ENCODE data around the gene LMTK3. TPM values are rescaled to one million over a fixed set of nuclear protein-coding genes. Genes with fewer than 3 reads are reported as not detected.
A peak's percentile ranks its signal among the peaks of the same experiment; 100 is the strongest.

Gene LMTK3
- total RNA-seq, 2 donors from 2014 or later, result 0.40 to 1.3 TPM

DNA sequence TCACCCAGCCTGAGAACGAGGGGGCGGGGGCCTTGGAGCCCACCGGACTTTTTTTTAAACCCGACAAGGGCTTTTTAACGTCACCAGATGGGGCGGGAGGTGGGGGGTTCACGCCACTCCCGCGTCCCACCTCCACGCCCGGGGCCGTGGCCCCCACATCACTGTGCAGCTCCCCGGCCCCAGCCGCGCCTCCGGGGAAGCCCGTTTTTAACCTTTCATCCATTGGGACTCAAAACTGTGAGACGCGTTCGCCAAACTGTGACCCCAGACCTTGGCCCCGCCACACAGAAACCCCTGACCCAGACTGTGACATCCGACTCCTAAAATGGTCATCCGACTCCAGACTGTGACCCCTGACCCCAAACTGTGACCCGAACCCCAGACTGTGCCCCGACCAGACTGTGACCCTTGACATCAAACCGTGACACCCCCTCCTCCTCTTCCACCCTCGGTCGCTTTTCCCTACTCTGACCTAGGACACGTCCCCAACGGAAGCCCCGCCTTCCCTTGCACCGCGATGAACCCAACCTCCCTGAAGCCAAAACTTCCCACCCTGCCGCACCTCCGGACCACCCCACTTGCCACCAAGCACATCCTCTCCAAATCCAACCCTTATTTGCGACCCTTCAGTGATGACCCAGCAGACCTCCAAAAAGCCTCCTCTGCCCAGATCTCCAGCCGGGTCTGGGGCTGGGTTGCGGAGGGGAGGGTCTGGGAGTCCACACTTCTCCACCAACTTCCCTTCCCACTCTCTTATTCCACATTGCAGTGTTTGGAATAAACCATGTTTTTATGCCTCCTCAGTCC is 67.3 kb downstream of the LMTK3 start:
- Mint-ChIP-seq H3K27ac (peak overlapping the region; percentile 86 to 98), H3K4me3 (peak overlapping the region; percentile 93), H3K27me3 (peaks cover 18 to 20% of the 10 kb centered on the region in 2 donors), H3K36me3 (peaks cover 16% of the 10 kb centered on the region), H3K4me1 (ENCODE audit: low read depth in 2 of 2) (peaks cover 21 to 31% of the 10 kb centered on the region in 2 donors), H3K9me3 (no peaks in the 10 kb centered on the region)
- DNase-seq (ENCODE audit: low spot score), result no peak
- no peak for ATAC-seq

DNA sequence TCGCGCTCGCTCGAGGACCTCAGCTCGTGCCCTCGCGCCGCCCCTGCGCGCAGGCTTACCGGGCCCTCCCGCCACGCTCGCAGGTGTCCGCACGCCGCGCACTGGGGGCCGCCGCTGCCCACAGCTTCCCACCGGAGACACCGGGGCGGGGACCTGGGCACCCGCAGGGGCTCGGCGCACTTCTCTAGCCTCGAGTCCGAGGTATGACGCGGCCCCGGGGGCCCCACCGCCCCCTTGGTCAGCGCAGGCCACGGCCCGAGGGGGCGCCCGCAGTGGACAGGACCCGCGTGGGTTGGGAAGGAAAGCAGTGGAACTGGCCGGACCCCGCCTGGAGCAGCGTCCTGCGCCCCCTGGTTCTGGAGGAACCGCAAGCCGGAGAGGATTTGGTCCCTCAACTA is 67.9 kb downstream of the LMTK3 start:
- Mint-ChIP-seq H3K9me3 (no peaks in the 10 kb centered on the region), H3K27me3 (peaks cover 18 to 20% of the 10 kb centered on the region in 2 donors), H3K4me3 (no peak overlapping the region), H3K27ac (no peak overlapping the region), H3K36me3 (peaks cover 13% of the 10 kb centered on the region), H3K4me1 (ENCODE audit: low read depth in 2 of 2) (peaks cover 20 to 29% of the 10 kb centered on the region in 2 donors)
- ATAC-seq, result no peak
- DNase-seq (ENCODE audit: low spot score), result no peak

DNA sequence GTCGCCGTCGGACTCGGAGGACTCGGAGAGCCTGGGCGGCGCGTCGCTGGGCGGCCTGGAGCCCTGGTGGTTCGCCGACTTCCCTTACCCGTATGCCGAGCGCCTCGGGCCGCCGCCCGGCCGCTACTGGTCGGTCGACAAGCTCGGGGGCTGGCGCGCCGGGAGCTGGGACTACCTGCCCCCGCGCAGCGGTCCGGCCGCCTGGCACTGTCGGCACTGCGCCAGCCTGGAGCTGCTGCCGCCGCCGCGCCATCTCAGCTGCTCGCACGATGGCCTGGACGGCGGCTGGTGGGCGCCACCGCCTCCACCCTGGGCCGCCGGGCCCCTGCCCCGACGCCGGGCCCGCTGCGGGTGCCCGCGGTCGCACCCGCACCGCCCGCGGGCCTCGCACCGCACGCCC is 68.4 kb downstream of the LMTK3 start:
- peaks cover 18 to 20% of the 10 kb centered on the region in 2 donors for H3K27me3 Mint-ChIP-seq
- peaks cover 8% of the 10 kb centered on the region for H3K36me3 Mint-ChIP-seq
- no peaks in the 10 kb centered on the region for H3K9me3 Mint-ChIP-seq
- ATAC-seq, result no peak
- DNase-seq (ENCODE audit: low spot score), result no peak
- H3K27ac Mint-ChIP-seq, result no peak overlapping the region
- H3K4me1 Mint-ChIP-seq (ENCODE audit: low read depth in 2 of 2), result peaks cover 15 to 25% of the 10 kb centered on the region in 2 donors
- no peak overlapping the region for H3K4me3 Mint-ChIP-seq

DNA sequence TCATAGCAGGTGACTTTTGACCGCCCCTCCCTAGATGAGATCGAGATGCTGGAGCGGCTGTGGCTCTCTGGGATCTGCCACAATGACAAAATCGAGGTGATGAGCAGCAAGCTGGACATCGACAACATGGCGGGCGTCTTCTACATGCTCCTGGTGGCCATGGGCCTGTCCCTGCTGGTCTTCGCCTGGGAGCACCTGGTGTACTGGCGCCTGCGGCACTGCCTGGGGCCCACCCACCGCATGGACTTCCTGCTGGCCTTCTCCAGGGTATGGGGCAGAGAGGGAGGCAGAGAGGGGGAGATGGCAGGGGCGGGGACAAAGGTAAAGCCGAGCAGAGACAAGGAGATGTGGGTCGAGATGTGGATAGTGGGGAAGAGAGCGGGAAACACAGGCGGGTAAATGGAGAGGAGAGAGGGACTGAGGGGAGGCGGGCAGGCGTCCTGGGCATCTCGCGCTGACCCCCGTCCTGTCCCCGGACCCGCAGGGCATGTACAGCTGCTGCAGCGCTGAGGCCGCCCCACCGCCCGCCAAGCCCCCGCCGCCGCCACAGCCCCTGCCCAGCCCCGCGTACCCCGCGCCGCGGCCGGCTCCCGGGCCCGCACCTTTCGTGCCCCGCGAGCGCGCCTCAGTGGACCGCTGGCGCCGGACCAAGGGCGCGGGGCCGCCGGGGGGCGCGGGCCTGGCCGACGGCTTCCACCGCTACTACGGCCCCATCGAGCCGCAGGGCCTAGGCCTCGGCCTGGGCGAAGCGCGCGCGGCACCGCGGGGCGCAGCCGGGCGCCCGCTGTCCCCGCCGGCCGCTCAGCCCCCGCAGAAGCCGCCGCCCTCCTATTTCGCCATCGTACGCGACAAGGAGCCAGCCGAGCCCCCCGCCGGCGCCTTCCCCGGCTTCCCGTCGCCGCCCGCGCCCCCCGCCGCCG is 69.3 kb downstream of the LMTK3 start:
- peaks cover 13 to 23% of the 10 kb centered on the region in 2 donors for H3K4me1 Mint-ChIP-seq (ENCODE audit: low read depth in 2 of 2)
- peaks cover under 1% of the 10 kb centered on the region for H3K36me3 Mint-ChIP-seq
- H3K9me3 Mint-ChIP-seq, result no peaks in the 10 kb centered on the region
- no peak for ATAC-seq
- peak overlapping the region; percentile 30 for H3K4me3 Mint-ChIP-seq
- no peak for DNase-seq (ENCODE audit: low spot score)
- no peak overlapping the region for H3K27ac Mint-ChIP-seq
- H3K27me3 Mint-ChIP-seq, result peaks cover 20 to 22% of the 10 kb centered on the region in 2 donors

DNA sequence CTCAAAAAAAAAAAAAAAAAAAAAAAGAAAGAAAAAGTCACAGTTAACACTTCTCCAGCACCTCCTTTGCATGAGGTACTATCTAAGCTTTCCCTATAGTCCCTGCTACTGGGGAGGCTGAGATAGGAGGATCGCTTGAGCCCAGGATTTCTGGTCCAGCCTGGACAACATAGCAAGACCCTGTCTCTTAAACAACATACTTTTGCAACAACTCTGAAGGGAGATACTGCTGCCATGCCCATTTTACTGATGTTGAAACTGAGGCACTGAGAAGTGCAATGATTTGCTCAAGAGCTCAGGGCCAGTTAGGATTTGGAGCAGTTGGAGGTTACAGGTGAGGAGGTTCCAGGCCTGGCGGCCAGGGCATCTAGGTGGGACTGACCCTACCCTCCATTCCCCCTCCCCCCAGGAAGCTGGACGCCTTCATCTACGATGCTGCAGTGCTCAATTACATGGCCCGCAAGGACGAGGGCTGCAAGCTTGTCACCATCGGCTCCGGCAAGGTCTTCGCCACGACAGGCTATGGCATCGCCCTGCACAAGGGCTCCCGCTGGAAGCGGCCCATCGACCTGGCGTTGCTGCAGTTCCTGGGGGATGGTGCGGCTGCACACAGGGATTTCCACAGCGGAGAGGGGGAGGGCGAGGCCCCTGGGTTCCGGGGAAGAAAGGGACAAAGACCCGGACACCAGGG is 70.1 kb downstream of the LMTK3 start:
- H3K36me3 Mint-ChIP-seq, result no peaks in the 10 kb centered on the region
- peaks cover 13 to 22% of the 10 kb centered on the region in 2 donors for H3K4me1 Mint-ChIP-seq (ENCODE audit: low read depth in 2 of 2)
- H3K9me3 Mint-ChIP-seq, result no peaks in the 10 kb centered on the region
- peak overlapping the region; percentile 30 for H3K4me3 Mint-ChIP-seq
- DNase-seq (ENCODE audit: low spot score) (no peak), ATAC-seq (no peak)
- no peak overlapping the region for H3K27ac Mint-ChIP-seq
- peaks cover 20 to 23% of the 10 kb centered on the region in 2 donors for H3K27me3 Mint-ChIP-seq

DNA sequence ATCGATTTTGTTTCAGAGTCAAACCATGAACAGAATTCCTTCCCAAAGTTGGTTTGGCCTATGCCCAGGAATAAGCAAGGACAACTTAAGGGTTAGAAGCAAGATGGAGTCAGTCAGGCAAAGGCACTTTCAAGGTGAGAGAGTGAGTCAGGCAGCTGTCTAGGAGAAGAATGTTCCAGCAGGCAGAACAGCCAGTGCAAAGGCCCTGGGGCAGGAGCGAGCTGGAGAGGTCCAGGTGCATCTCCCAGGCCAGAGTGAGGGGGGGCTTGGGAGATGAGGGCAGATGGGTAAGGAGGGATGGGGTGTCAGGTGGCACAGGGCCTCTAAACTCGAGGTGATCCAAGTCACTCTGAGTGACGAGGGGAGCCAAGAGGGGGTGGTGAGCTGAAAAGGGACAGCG is 75.0 kb downstream of the LMTK3 start:
- Mint-ChIP-seq H3K27me3 (peaks cover 2 to 14% of the 10 kb centered on the region in 2 donors), H3K9me3 (no peaks in the 10 kb centered on the region), H3K4me3 (no peak overlapping the region), H3K36me3 (no peaks in the 10 kb centered on the region), H3K27ac (no peak overlapping the region), H3K4me1 (ENCODE audit: low read depth in 2 of 2) (no peaks in the 10 kb centered on the region)
- DNase-seq (ENCODE audit: low spot score), result no peak
- ATAC-seq, result no peak

Other genes starting within 250 kb of the LMTK3 start
- under 1 TPM in 1 of 2 donors, not detected in 1; 0.64 TPM for gene ZNF114, start 241.8 kb downstream of the LMTK3 start, total RNA-seq
- 100 to 1,000 TPM in 1 of 2 donors, 10 to 100 TPM in 1; 99.4 to 157 TPM for gene EMP3, start 186.3 kb downstream of the LMTK3 start, total RNA-seq
- gene TMEM143, start 147.9 kb downstream of the LMTK3 start, total RNA-seq, result 10 to 100 TPM in 1 of 2 donors, 1 to 10 TPM in 1; 6.9 to 25.5 TPM
- under 1 TPM in 1 of 2 donors, not detected in 1; 0.45 TPM for gene SYNGR4, start 147.5 kb downstream of the LMTK3 start, total RNA-seq
- 10 to 100 TPM; 64.4 to 80.9 TPM for gene KDELR1, start 120.3 kb downstream of the LMTK3 start, total RNA-seq
- under 1 TPM; 0.14 to 0.42 TPM for gene GRIN2D, start 118.2 kb downstream of the LMTK3 start, total RNA-seq
- gene GRWD1, start 65.9 kb downstream of the LMTK3 start, total RNA-seq, result 100 to 1,000 TPM in 1 of 2 donors, 10 to 100 TPM in 1; 60.6 to 104 TPM
- gene KCNJ14, start 56.3 kb downstream of the LMTK3 start, total RNA-seq, result 1 to 10 TPM; 2.1 to 4.6 TPM
- 10 to 100 TPM; 66.4 to 66.9 TPM for gene CYTH2, start 42.5 kb downstream of the LMTK3 start, total RNA-seq
- gene SULT2B1, start 40.3 kb upstream of the LMTK3 start, total RNA-seq, result not detected
- gene SPACA4, start 94.9 kb upstream of the LMTK3 start, total RNA-seq, result not detected
- 10 to 100 TPM in 1 of 2 donors, 1 to 10 TPM in 1; 3.5 to 13.7 TPM for gene FAM83E, start 103.2 kb upstream of the LMTK3 start, total RNA-seq
- 1,000 to 10,000 TPM; 1,029 to 1,552 TPM for gene RPL18, start 107.3 kb upstream of the LMTK3 start, total RNA-seq
- 10 to 100 TPM; 37.9 to 71.4 TPM for gene SPHK2, start 107.7 kb upstream of the LMTK3 start, total RNA-seq
- gene DBP, start 125.5 kb upstream of the LMTK3 start, total RNA-seq, result 1 to 10 TPM; 3.8 to 3.9 TPM
- gene CA11, start 134.4 kb upstream of the LMTK3 start, total RNA-seq, result 1 to 10 TPM; 4.7 to 4.9 TPM
- gene NTN5, start 161.2 kb upstream of the LMTK3 start, total RNA-seq, result under 1 TPM; 0.21 to 0.28 TPM
- not detected for gene FUT2, start 184.1 kb upstream of the LMTK3 start, total RNA-seq
- 1 to 10 TPM; 1.0 to 1.2 TPM for gene MAMSTR, start 207.9 kb upstream of the LMTK3 start, total RNA-seq
- gene RASIP1, start 228.8 kb upstream of the LMTK3 start, total RNA-seq, result under 1 TPM; 0.12 to 0.95 TPM
- gene IZUMO1, start 235.1 kb upstream of the LMTK3 start, total RNA-seq, result not detected
- gene FUT1, start 240.8 kb upstream of the LMTK3 start, total RNA-seq, result under 1 TPM in 1 of 2 donors, not detected in 1; 0.21 TPM
- gene FGF21, start 243.7 kb upstream of the LMTK3 start, total RNA-seq, result not detected

All from natural killer cell treated with Interleukin-12 subunit alpha and Interleukin-12 subunit beta and Interleukin-15 and Interleukin-18, amount 100 ng/mL, for 72 hours (primary cell).